ENCODE results near the gene SLC39A11.

The SLC39A11 gene

GRCh38 chr17:72930031-72930430 is 162.5 kb downstream of the SLC39A11 start:
- H3K4me2 ChIP-seq (ENCODE audit: low read length, poor library complexity, severe bottlenecking) = no peak overlapping the region
- no peak overlapping the region for H2AFZ ChIP-seq (ENCODE audit: low read depth, low read length)
- peaks cover 5% of the 10 kb centered on the region for H3K4me1 ChIP-seq (ENCODE audit: control insufficient read depth, insufficient read depth, low read depth, low read length)
- H3K36me3 ChIP-seq (ENCODE audit: control insufficient read depth in 1 of 2, insufficient read depth in 2 of 2, low read depth in 1 of 2, low read length in 2 of 2) = no peaks in the 10 kb centered on the region
- DNase-seq = no peak
- no peak overlapping the region for H2AK5ac ChIP-seq (ENCODE audit: low read length, severe bottlenecking)
- H4K8ac ChIP-seq (ENCODE audit: low read length) = no peak overlapping the region
- no peak overlapping the region for H2BK5ac ChIP-seq (ENCODE audit: low read depth, low read length, poor library complexity, severe bottlenecking)
- no peak overlapping the region for H3K18ac ChIP-seq (ENCODE audit: low read depth in 1 of 2, low read length in 2 of 2)
- no peak overlapping the region for H2BK12ac ChIP-seq (ENCODE audit: low read length in 2 of 2)
- no peak overlapping the region for H3K4me3 ChIP-seq (ENCODE audit: insufficient read depth in 1 of 2, low read depth in 1 of 2, low read length in 2 of 2)
- no peaks in the 10 kb centered on the region for H3K27me3 ChIP-seq (ENCODE audit: control insufficient read depth in 1 of 2, insufficient read depth in 1 of 2, low read length in 2 of 2)
- no peak overlapping the region for H3K14ac ChIP-seq (ENCODE audit: low read length in 2 of 2)
- no peak overlapping the region for H2BK15ac ChIP-seq (ENCODE audit: low read depth, poor library complexity, severe bottlenecking)
- H4K91ac ChIP-seq (ENCODE audit: low read length) = no peak overlapping the region
- H3K27ac ChIP-seq (ENCODE audit: low read length, poor library complexity, severe bottlenecking) = no peak overlapping the region
- no peak overlapping the region for H3K9ac ChIP-seq (ENCODE audit: low read length)
- no peak overlapping the region for H3K4ac ChIP-seq (ENCODE audit: low read depth in 1 of 2, low read length in 2 of 2)
- no peak overlapping the region for H3K23ac ChIP-seq (ENCODE audit: low read length in 2 of 2)
- no peak overlapping the region for H2BK120ac ChIP-seq (ENCODE audit: low read depth, low read length)
- no peaks in the 10 kb centered on the region for H3K9me3 ChIP-seq (ENCODE audit: control insufficient read depth, low read length)
- 62% methylated on average over 2 of the region's 2 CpGs for WGBS
- peaks cover 3% of the 10 kb centered on the region for H3K79me1 ChIP-seq (replicated peaks; ENCODE audit: low read length, poor library complexity, severe bottlenecking)

- no peak overlapping the region for H3K4ac ChIP-seq (ENCODE audit: low read depth in 1 of 2, low read length in 2 of 2)
- no peaks in the 10 kb centered on the region for H3K9me3 ChIP-seq (ENCODE audit: control insufficient read depth, low read length)
- no peak overlapping the region for H2AK5ac ChIP-seq (ENCODE audit: low read length, severe bottlenecking)
- H4K91ac ChIP-seq (ENCODE audit: low read length) = no peak overlapping the region
- peaks cover 3% of the 10 kb centered on the region for H3K79me1 ChIP-seq (replicated peaks; ENCODE audit: low read length, poor library complexity, severe bottlenecking)
- no peaks in the 10 kb centered on the region for H3K27me3 ChIP-seq (ENCODE audit: control insufficient read depth in 1 of 2, insufficient read depth in 1 of 2, low read length in 2 of 2)
- no peak overlapping the region for H4K8ac ChIP-seq (ENCODE audit: low read length)
- H3K18ac ChIP-seq (ENCODE audit: low read depth in 1 of 2, low read length in 2 of 2) = no peak overlapping the region
- no peak overlapping the region for H3K4me2 ChIP-seq (ENCODE audit: low read length, poor library complexity, severe bottlenecking)
- no peak overlapping the region for H3K27ac ChIP-seq (ENCODE audit: low read length, poor library complexity, severe bottlenecking)
- H3K4me3 ChIP-seq (ENCODE audit: insufficient read depth in 1 of 2, low read depth in 1 of 2, low read length in 2 of 2) = no peak overlapping the region
- H2AFZ ChIP-seq (ENCODE audit: low read depth, low read length) = no peak overlapping the region
- H3K14ac ChIP-seq (ENCODE audit: low read length in 2 of 2) = no peak overlapping the region
- no peak overlapping the region for H3K9ac ChIP-seq (ENCODE audit: low read length)
- 93% methylated on average over 7 of the region's 7 CpGs for WGBS
- H2BK5ac ChIP-seq (ENCODE audit: low read depth, low read length, poor library complexity, severe bottlenecking) = no peak overlapping the region
- H2BK12ac ChIP-seq (ENCODE audit: low read length in 2 of 2) = no peak overlapping the region
- no peak for DNase-seq
- no peak overlapping the region for H3K23ac ChIP-seq (ENCODE audit: low read length in 2 of 2)
- no peak overlapping the region for H2BK15ac ChIP-seq (ENCODE audit: low read depth, poor library complexity, severe bottlenecking)
- peaks cover 5% of the 10 kb centered on the region for H3K4me1 ChIP-seq (ENCODE audit: control insufficient read depth, insufficient read depth, low read depth, low read length)
- no peaks in the 10 kb centered on the region for H3K36me3 ChIP-seq (ENCODE audit: control insufficient read depth in 1 of 2, insufficient read depth in 2 of 2, low read depth in 1 of 2, low read length in 2 of 2)
- H2BK120ac ChIP-seq (ENCODE audit: low read depth, low read length) = no peak overlapping the region
Observed at GRCh38 chr17:72928454-72929136, 163.9 kb downstream of the SLC39A11 start.

- Histone ChIP-seq H2BK120ac (ENCODE audit: low read depth, low read length) (no peak overlapping the region), H3K36me3 (ENCODE audit: control insufficient read depth in 1 of 2, insufficient read depth in 2 of 2, low read depth in 1 of 2, low read length in 2 of 2) (no peaks in the 10 kb centered on the region), H3K14ac (ENCODE audit: low read length in 2 of 2) (no peak overlapping the region), H4K8ac (ENCODE audit: low read length) (no peak overlapping the region), H2BK15ac (ENCODE audit: low read depth, poor library complexity, severe bottlenecking) (no peak overlapping the region), H3K9ac (ENCODE audit: low read length) (no peak overlapping the region), H3K9me3 (ENCODE audit: control insufficient read depth, low read length) (no peaks in the 10 kb centered on the region), H3K27me3 (ENCODE audit: control insufficient read depth in 1 of 2, insufficient read depth in 1 of 2, low read length in 2 of 2) (no peaks in the 10 kb centered on the region), H3K4me1 (ENCODE audit: control insufficient read depth, insufficient read depth, low read depth, low read length) (peaks cover 5% of the 10 kb centered on the region), H3K4me3 (ENCODE audit: insufficient read depth in 1 of 2, low read depth in 1 of 2, low read length in 2 of 2) (no peak overlapping the region), H3K23ac (ENCODE audit: low read length in 2 of 2) (no peak overlapping the region), H2BK12ac (ENCODE audit: low read length in 2 of 2) (no peak overlapping the region), H3K4ac (ENCODE audit: low read depth in 1 of 2, low read length in 2 of 2) (no peak overlapping the region), H3K4me2 (ENCODE audit: low read length, poor library complexity, severe bottlenecking) (no peak overlapping the region), H3K79me1 (replicated peaks; ENCODE audit: low read length, poor library complexity, severe bottlenecking) (peaks cover 3% of the 10 kb centered on the region), H2AK5ac (ENCODE audit: low read length, severe bottlenecking) (no peak overlapping the region), H2AFZ (ENCODE audit: low read depth, low read length) (no peak overlapping the region), H3K18ac (ENCODE audit: low read depth in 1 of 2, low read length in 2 of 2) (no peak overlapping the region), H3K27ac (ENCODE audit: low read length, poor library complexity, severe bottlenecking) (no peak overlapping the region), H2BK5ac (ENCODE audit: low read depth, low read length, poor library complexity, severe bottlenecking) (no peak overlapping the region), H4K91ac (ENCODE audit: low read length) (no peak overlapping the region)
- WGBS = no CpG with 5 or more reads among the region's 1 CpG
- DNase-seq = no peak
Observed at GRCh38 chr17:72927760-72928159, 164.7 kb downstream of the SLC39A11 start.

- no peak overlapping the region for H2BK120ac ChIP-seq (ENCODE audit: low read depth, low read length)
- no peaks in the 10 kb centered on the region for H3K27me3 ChIP-seq (ENCODE audit: control insufficient read depth in 1 of 2, insufficient read depth in 1 of 2, low read length in 2 of 2)
- H3K18ac ChIP-seq (ENCODE audit: low read depth in 1 of 2, low read length in 2 of 2) = no peak overlapping the region
- H4K91ac ChIP-seq (ENCODE audit: low read length) = no peak overlapping the region
- H3K9ac ChIP-seq (ENCODE audit: low read length) = no peak overlapping the region
- H2BK15ac ChIP-seq (ENCODE audit: low read depth, poor library complexity, severe bottlenecking) = no peak overlapping the region
- no peak overlapping the region for H4K8ac ChIP-seq (ENCODE audit: low read length)
- no peaks in the 10 kb centered on the region for H3K36me3 ChIP-seq (ENCODE audit: control insufficient read depth in 1 of 2, insufficient read depth in 2 of 2, low read depth in 1 of 2, low read length in 2 of 2)
- H3K4me1 ChIP-seq (ENCODE audit: control insufficient read depth, insufficient read depth, low read depth, low read length) = peaks cover 7% of the 10 kb centered on the region
- no peak overlapping the region for H3K27ac ChIP-seq (ENCODE audit: low read length, poor library complexity, severe bottlenecking)
- H3K4me2 ChIP-seq (ENCODE audit: low read length, poor library complexity, severe bottlenecking) = no peak overlapping the region
- no peak overlapping the region for H3K4ac ChIP-seq (ENCODE audit: low read depth in 1 of 2, low read length in 2 of 2)
- DNase-seq = no peak
- H2AFZ ChIP-seq (ENCODE audit: low read depth, low read length) = no peak overlapping the region
- 79% methylated on average over 3 of the region's 6 CpGs for WGBS
- no peak overlapping the region for H2BK5ac ChIP-seq (ENCODE audit: low read depth, low read length, poor library complexity, severe bottlenecking)
- H3K4me3 ChIP-seq (ENCODE audit: insufficient read depth in 1 of 2, low read depth in 1 of 2, low read length in 2 of 2) = no peak overlapping the region
- H3K9me3 ChIP-seq (ENCODE audit: control insufficient read depth, low read length) = no peaks in the 10 kb centered on the region
- H2BK12ac ChIP-seq (ENCODE audit: low read length in 2 of 2) = no peak overlapping the region
- no peak overlapping the region for H2AK5ac ChIP-seq (ENCODE audit: low read length, severe bottlenecking)
- H3K23ac ChIP-seq (ENCODE audit: low read length in 2 of 2) = no peak overlapping the region
- H3K14ac ChIP-seq (ENCODE audit: low read length in 2 of 2) = no peak overlapping the region
- peaks cover 3% of the 10 kb centered on the region for H3K79me1 ChIP-seq (replicated peaks; ENCODE audit: low read length, poor library complexity, severe bottlenecking)
Observed at GRCh38 chr17:72927146-72927545, 165.3 kb downstream of the SLC39A11 start.

Data from mesenchymal stem cell (in vitro differentiated cells and primary cell).